Subcutaneous adipose tissue (tissue), 4 donors: ENCODE results near the gene PFKFB3. TPM values are rescaled to one million over a fixed set of nuclear protein-coding genes. Genes with fewer than 3 reads are reported as not detected.

Experiments
- CTCF ChIP-seq: fragments of 450-650 bp; IDR thresholded peaks from one replicate; pipeline ENCODE4 v1.5.1; 2016; ENCODE audit warnings: low read depth, mild to moderate bottlenecking, control low read depth, antibody characterized with exemption, moderate library complexity
- total RNA-seq, 4 donors: library from RNA; depleted of rRNA; stranded (reverse); fragments of >200 nt; gene quantifications; one replicate each; pipeline ENCODE4 v1.1.0, GENCODE V29; 2016

Gene PFKFB3
- total RNA-seq, result 1,000 to 10,000 TPM in 1 of 4 donors, 100 to 1,000 TPM in 3; 383 to 1,460 (median 500) TPM

- no peak for TF ChIP-seq CTCF
Measured at GRCh38 chr10:6202684-6203330, at the start of gene PFKFB3. Gene PFKFB3, plus strand, starts transcription at chr10:6202932. Its CDS starts 329 bp downstream, at chr10:6203261.

- no peak for TF ChIP-seq CTCF
Measured at GRCh38 chr10:6153845-6154244, 48.9 kb upstream of the PFKFB3 start.

- no peak for TF ChIP-seq CTCF
Measured at GRCh38 chr10:6154566-6154965, 48.2 kb upstream of the PFKFB3 start.

- no peak for TF ChIP-seq CTCF
Measured at GRCh38 chr10:6158276-6158675, 44.5 kb upstream of the PFKFB3 start.

- TF ChIP-seq CTCF, result no peak
Measured at GRCh38 chr10:6161921-6162320, 40.8 kb upstream of the PFKFB3 start.

GRCh38 chr10:6162589-6163356, 40.0 kb upstream of the PFKFB3 start:
- TF ChIP-seq CTCF, result no peak
